ENCODE data around the gene DNAI7.

Gene DNAI7, protein sequence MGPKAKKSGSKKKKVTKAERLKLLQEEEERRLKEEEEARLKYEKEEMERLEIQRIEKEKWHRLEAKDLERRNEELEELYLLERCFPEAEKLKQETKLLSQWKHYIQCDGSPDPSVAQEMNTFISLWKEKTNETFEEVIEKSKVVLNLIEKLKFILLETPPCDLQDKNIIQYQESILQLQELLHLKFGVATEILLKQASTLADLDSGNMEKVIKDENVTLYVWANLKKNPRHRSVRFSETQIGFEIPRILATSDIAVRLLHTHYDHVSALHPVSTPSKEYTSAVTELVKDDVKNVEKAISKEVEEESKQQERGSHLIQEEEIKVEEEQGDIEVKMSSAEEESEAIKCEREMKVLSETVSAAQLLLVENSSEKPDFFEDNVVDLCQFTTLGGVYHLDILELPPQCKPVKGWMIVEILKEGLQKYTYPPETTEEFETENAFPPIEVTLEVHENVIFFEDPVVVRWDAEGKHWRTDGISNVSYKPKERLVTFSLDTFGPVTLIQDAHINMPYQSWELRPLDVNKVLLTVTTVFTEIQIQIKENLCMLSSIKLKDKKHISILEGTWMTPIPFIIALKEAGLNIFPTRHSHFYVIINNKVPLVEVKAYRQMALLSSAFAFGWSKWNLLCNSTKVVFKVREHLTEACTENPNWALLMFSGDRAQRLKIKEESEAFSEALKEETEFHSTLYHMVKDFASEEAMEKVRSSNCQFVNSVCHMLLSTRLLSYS

DNA sequence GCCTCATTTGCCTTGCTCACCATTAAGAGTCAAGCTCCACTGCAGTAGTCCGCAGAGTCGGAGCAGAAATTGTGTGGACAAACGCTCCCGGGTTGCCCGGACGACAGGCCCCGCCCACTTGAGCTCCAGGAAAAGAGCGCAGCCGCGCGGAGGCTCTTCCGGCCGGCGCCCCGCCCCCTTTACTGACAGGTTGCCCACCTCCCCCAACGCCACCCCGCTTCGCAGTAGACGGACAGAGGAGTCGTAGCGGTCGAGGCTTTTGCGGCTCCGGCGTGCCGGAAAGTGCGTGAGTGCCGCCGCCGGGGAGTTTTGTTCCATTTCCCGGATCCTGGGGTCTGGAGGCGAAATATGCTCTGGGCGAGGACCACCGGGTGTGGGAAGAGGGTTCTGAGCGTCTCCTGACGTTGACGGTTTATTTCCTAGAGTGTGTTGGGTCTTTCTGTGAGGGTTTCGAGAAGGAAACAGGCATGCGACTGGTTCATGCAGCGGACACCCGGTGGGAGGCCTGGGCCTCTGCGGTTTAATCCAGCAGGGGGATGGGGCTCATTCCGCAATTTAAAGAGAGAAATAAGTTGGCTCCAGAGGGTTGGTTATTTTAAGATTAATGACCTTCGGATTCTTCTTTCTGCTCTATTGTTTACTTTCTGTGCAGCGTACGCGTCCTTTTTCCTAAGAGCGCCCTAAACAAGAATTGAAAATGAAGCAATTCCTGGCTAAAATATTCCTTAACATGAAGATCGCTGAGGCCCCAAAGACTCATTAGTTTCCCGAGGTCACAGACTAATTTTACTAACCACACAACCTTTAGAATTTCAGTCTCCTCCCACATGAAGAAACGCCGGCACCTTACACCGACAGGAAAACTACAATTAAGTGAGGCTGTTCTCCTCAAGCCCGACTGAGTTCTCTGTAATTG lies at the start of gene DNAI7, which contains the start of gene ETFRF1:
DNAI7 (minus strand) TSS at position 105 of the 916 bp plus-strand sequence; CDS start at position 23, 82 bp downstream.
ETFRF1 (plus strand) TSS at position 182 of the 916 bp plus-strand sequence. CDS start 8,720 bp downstream, outside the sequence.
- Histone ChIP-seq H3K4me3 (replicated peaks; ENCODE audit: low read depth, low read length) (peak within 1 kb of the TSS; percentile 86), H3K36me3 (ENCODE audit: control insufficient read depth, insufficient read depth, low read length) (no peaks in the 10 kb centered on the region; the same call in 1 of the 2 replicates), H3K27me3 (replicated peaks; ENCODE audit: control insufficient read depth, insufficient read depth, low read length) (no peaks in the 10 kb centered on the region)
- TF ChIP-seq, protein P1, sequence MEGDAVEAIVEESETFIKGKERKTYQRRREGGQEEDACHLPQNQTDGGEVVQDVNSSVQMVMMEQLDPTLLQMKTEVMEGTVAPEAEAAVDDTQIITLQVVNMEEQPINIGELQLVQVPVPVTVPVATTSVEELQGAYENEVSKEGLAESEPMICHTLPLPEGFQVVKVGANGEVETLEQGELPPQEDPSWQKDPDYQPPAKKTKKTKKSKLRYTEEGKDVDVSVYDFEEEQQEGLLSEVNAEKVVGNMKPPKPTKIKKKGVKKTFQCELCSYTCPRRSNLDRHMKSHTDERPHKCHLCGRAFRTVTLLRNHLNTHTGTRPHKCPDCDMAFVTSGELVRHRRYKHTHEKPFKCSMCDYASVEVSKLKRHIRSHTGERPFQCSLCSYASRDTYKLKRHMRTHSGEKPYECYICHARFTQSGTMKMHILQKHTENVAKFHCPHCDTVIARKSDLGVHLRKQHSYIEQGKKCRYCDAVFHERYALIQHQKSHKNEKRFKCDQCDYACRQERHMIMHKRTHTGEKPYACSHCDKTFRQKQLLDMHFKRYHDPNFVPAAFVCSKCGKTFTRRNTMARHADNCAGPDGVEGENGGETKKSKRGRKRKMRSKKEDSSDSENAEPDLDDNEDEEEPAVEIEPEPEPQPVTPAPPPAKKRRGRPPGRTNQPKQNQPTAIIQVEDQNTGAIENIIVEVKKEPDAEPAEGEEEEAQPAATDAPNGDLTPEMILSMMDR (IDR thresholded peaks at IDR 0.05; ENCODE audit: insufficient read depth, low read length, poor library complexity, severe bottlenecking) = no peak
- peak; percentile 95 for DNase-seq (ENCODE audit: extremely low read depth, insufficient read length)

DNA sequence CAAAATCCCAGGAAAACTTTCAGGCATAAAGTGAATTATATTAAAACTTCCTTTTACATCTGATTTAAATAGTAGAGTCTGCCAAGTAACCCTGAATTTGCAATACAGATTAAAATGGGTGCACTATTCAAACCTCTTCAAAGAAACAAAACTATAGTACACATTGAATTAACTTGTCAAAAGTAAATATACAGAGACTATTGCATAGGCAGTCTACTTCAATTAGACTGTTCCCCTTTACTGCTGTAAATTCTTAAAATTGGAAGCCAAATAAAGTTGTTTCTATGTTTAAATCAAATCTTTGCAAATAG lies 48.7 kb upstream of the DNAI7 start:
- no peaks in the 10 kb centered on the region for H3K27me3 ChIP-seq (replicated peaks; ENCODE audit: control insufficient read depth, insufficient read depth, low read length)
- DNase-seq (ENCODE audit: extremely low read depth, insufficient read length) = no peak
- H3K4me3 ChIP-seq (replicated peaks; ENCODE audit: low read depth, low read length) = no peak overlapping the region
- H3K36me3 ChIP-seq (ENCODE audit: control insufficient read depth, insufficient read depth, low read length) = no peaks in the 10 kb centered on the region
- TF ChIP-seq, protein P1 (IDR thresholded peaks at IDR 0.05; ENCODE audit: insufficient read depth, low read length, poor library complexity, severe bottlenecking) = no peak

DNA sequence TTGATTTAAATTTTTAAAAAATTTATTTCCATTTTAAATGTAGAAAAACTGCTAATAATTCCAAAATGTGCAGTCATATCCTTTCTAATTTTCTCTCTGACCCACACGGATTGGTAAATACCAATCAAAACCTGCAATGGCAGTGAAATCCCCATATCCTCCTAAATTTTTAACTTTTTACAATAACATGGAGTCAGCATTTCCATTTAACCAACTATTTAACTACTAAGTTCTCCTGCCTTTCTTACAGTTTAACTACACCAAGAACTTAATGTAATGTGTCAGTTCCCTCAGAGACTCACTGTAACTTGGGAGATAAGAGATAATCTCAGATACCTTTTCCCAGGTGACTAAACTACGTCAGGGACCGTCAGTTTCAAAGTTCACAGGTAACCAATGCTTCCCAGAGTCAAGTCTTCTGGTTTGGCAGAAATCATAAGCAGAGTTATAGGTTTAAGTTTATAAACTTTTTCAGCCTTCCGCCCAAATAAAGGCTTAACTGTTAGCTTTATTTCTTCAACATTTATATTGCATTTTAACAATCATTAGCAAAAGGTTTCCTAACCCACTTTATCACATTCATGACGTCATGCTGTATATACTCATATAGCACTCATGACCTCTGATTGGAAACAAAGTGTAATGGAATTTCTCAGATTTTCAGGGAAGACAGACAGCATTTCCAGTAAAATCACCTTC lies 48.2 kb upstream of the DNAI7 start:
- no peak for DNase-seq (ENCODE audit: extremely low read depth, insufficient read length)
- Histone ChIP-seq H3K4me3 (replicated peaks; ENCODE audit: low read depth, low read length) (no peak overlapping the region), H3K27me3 (replicated peaks; ENCODE audit: control insufficient read depth, insufficient read depth, low read length) (no peaks in the 10 kb centered on the region), H3K36me3 (ENCODE audit: control insufficient read depth, insufficient read depth, low read length) (no peaks in the 10 kb centered on the region)
- TF ChIP-seq, protein P1 (IDR thresholded peaks at IDR 0.05; ENCODE audit: insufficient read depth, low read length, poor library complexity, severe bottlenecking) = no peak

DNA sequence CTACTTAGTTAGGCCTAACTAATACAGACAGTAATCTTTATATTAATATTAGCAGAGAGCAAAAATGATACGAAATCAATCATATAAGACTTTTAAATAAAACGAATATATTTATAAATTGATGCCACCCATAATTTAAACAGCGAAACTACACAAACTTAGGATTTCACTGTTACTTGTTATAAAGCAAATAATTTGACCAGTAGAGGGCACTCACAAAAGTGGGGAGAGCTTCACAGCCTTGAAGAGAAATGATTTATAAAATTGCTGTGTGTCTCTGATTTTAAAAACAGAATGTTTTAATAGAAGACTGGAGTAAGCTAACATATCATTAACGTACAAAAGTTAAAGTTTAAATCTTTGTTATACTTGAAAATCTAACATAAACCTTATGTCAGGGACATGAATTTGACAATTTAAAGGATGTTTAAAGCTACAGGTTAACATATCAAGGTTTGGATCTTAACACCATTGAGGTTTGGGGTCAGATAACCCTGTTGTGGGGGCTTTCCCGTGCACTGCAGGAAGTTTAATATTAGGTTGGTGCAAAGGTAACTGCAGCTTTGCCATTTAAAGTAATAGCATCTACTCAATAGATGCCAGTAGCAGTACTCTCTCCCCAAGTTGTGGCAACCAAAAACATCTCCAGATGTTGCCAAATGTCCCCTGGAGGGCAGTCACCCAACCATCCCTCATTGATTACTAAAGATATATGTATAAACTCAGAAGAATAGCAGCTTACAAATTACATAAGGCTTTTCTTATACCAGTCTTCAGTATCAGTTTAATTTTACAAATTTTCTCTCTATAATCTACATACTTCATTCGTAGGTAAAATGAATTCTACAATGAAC lies 46.4 kb upstream of the DNAI7 start:
- DNase-seq (ENCODE audit: extremely low read depth, insufficient read length) = no peak
- H3K27me3 ChIP-seq (replicated peaks; ENCODE audit: control insufficient read depth, insufficient read depth, low read length) = no peaks in the 10 kb centered on the region

More for the DNA sequence above, 46.4 kb upstream of the DNAI7 start:
- no peaks in the 10 kb centered on the region for H3K36me3 ChIP-seq (ENCODE audit: control insufficient read depth, insufficient read depth, low read length)
- H3K4me3 ChIP-seq (replicated peaks; ENCODE audit: low read depth, low read length) = no peak overlapping the region
- TF ChIP-seq, protein P1 (IDR thresholded peaks at IDR 0.05; ENCODE audit: insufficient read depth, low read length, poor library complexity, severe bottlenecking) = peak; percentile 51

Data from GM06990 (cell line).